ENCODE results near the gene ACY1.

- TF ChIP-seq CTCF (IDR thresholded peaks at IDR 0.05; ENCODE audit: low read depth, low read length, poor library complexity, severe bottlenecking): no peak
- no peak for TF ChIP-seq EZH2phosphoT487 (IDR thresholded peaks at IDR 0.05; ENCODE audit: borderline replicate concordance, low read length)
Measured at GRCh38 chr3:51941463-51941797, 41.9 kb upstream of the ACY1 start.
